Stimulated activated naive B cell treated with anti-CD40 and anti-IgM and Interleukin-4, amounts not matched to agents 10 μg/mL and 1 μg/mL and 100 μg/mL, for 72 hours (primary cell): ENCODE results near the gene NEGR1.

Source experiments
- ATAC-seq, 2 donors: fragments of 150-1000 bp; cut with Tn5 transposase; replicated peaks; 2 replicates each; pipeline ENCODE4 v1.10.0; 2021; ENCODE audit warnings: moderate library complexity in 1 of 2
- DNase-seq: peaks from one replicate; pipeline ENCODE4 v3.0.0; 2021
- H3K27ac Mint-ChIP-seq: one replicate; pipeline ENCODE4 v1.8.0; 2022; ENCODE audit warnings: mild to moderate bottlenecking, mixed read lengths
- H3K27me3 Mint-ChIP-seq, 2 donors: one replicate each; pipeline ENCODE4 v1.8.0; 2022; ENCODE audit warnings: mixed read lengths in 2 of 2
- H3K36me3 Mint-ChIP-seq, 2 donors: one replicate each; pipeline ENCODE4 v1.8.0; 2022; ENCODE audit warnings: mixed read lengths in 2 of 2, mild to moderate bottlenecking in 1 of 2
- H3K4me1 Mint-ChIP-seq, 2 donors: one replicate each; pipeline ENCODE4 v1.8.0; 2022; ENCODE audit warnings: mixed read lengths in 2 of 2, mild to moderate bottlenecking in 1 of 2
- H3K4me3 Mint-ChIP-seq, 2 donors: one replicate each; pipeline ENCODE4 v1.8.0; 2022; ENCODE audit warnings: mild to moderate bottlenecking in 2 of 2, mixed read lengths in 2 of 2, moderate library complexity in 1 of 2
- H3K9me3 Mint-ChIP-seq, 2 donors: one replicate each; pipeline ENCODE4 v1.8.0; 2022; ENCODE audit warnings: mixed read lengths in 2 of 2, mild to moderate bottlenecking in 1 of 2

NEGR1 gene

GRCh38 chr1:71357708-71358107 lies 924.6 kb downstream of the NEGR1 start:
- ATAC-seq (no peak), DNase-seq (no peak)
- H3K27ac Mint-ChIP-seq = no peak overlapping the region
- no peaks in the 10 kb centered on the region for H3K4me1 Mint-ChIP-seq
- H3K36me3 Mint-ChIP-seq = no peaks in the 10 kb centered on the region
- no peak overlapping the region for H3K4me3 Mint-ChIP-seq
- H3K27me3 Mint-ChIP-seq = no peaks in the 10 kb centered on the region
- H3K9me3 Mint-ChIP-seq = peaks cover 12% of the 10 kb centered on the region in 2 donors

DNA sequence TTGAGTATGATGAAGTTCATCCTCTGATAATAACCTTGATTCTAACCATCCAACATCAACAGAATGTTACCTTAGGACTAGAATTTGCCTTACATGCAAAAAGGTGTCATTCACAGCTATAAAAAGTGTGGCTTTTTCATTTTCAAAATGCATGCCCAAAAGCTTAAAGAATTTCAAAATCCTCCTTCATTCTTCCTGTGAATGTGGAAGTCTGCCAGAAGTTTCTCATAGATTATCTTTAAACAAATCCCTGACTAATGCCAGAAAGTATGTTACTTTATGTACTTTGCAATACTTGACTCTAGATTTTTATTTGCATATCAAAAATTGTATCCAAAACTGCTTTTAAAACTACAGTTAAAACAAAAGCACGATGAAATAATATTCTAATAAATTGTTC lies 930.9 kb downstream of the NEGR1 start:
- no peak for DNase-seq
- H3K4me1 Mint-ChIP-seq = no peaks in the 10 kb centered on the region
- ATAC-seq = no peak
- no peaks in the 10 kb centered on the region for H3K36me3 Mint-ChIP-seq
- H3K9me3 Mint-ChIP-seq = peaks cover 4 to 7% of the 10 kb centered on the region in 2 donors
- no peak overlapping the region for H3K27ac Mint-ChIP-seq
- H3K27me3 Mint-ChIP-seq = no peaks in the 10 kb centered on the region
- no peak overlapping the region for H3K4me3 Mint-ChIP-seq

GRCh38 chr1:71350805-71351204 lies 931.5 kb downstream of the NEGR1 start:
- no peak overlapping the region for H3K4me3 Mint-ChIP-seq
- no peaks in the 10 kb centered on the region for H3K4me1 Mint-ChIP-seq
- H3K36me3 Mint-ChIP-seq = no peaks in the 10 kb centered on the region
- H3K9me3 Mint-ChIP-seq = peaks cover 4 to 7% of the 10 kb centered on the region in 2 donors
- DNase-seq (no peak), ATAC-seq (no peak)
- no peaks in the 10 kb centered on the region for H3K27me3 Mint-ChIP-seq
- H3K27ac Mint-ChIP-seq = no peak overlapping the region

- no peak for DNase-seq
- H3K9me3 Mint-ChIP-seq = peaks cover 2 to 7% of the 10 kb centered on the region in 2 donors
- H3K4me1 Mint-ChIP-seq = no peaks in the 10 kb centered on the region
- no peak overlapping the region for H3K4me3 Mint-ChIP-seq
- no peaks in the 10 kb centered on the region for H3K27me3 Mint-ChIP-seq
- H3K27ac Mint-ChIP-seq = no peak overlapping the region
- no peak for ATAC-seq
- no peaks in the 10 kb centered on the region for H3K36me3 Mint-ChIP-seq
Observed at GRCh38 chr1:71350330-71350729, 932.0 kb downstream of the NEGR1 start.
